Measurements from ENCODE around the gene EPS8L3. TPM values are rescaled to one million over a fixed set of nuclear protein-coding genes. Genes with fewer than 3 reads are reported as not detected.
"Not testable (repeated sequence)": the region's sequence is repeated elsewhere in the genome, so short reads cannot be mapped to it uniquely, and the experiment has no call there.

EPS8L3 gene
- polyA plus RNA-seq, 4 donors: 167 to 736 (median 401) TPM

DNA sequence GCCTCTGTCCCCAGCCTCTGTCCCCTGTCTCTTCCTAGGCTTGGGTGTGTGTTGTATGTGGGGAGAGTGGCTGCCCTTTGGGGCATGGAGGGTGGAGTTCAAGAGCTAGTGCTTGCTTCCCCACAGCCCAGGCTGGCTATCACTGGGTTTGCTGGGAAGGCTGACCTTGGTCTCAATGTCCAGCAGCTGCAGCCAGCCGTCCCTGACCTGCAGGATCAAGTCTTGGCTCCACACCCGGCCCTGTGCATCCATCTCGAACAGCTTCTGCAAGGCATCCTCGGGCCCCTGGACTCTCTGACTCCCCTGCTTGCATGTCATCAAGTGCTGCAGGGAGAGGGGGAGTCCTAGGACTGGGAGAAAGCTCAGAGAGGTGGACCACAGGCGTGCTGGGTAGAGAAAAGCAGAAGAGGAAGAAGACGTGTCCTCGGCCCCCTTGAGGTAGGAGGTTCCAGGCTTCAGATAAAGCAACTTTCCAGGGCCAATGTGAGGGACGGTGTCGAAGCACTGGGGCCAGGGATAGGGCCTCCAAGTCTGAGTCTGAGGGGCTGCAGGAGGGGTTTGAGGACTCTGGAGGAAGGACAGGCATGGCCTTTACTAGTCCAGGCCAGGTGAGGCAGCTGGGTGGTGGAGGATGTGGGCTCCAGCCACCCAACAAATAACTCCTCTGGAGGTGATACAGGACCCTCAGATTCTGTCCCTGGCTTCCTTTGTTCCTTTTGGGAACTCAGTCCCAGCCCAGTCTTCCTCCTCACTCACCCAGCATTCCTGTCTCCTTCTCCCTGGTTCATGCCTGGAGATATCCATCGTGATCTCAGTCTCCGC, 4.0 kb downstream of the EPS8L3 start:
- H3K4me3 ChIP-seq (ENCODE audit: low read depth in 1 of 3, low read length in 3 of 3): no peak overlapping the region
- WGBS, 3 donors: 78 to 81% (median 80%) methylated on average over 11 of the region's 11 CpGs
- H3K27ac ChIP-seq (ENCODE audit: low read depth in 1 of 3, low read length in 2 of 3): no peak overlapping the region
- peaks cover 6 to 73% (median 35%) of the 10 kb centered on the region in 3 donors for H3K36me3 ChIP-seq (ENCODE audit: control insufficient read depth in 3 of 3, insufficient read depth in 2 of 3, low read depth in 1 of 3, low read length in 3 of 3)
- peaks cover 0 to 40% (median 2%) of the 10 kb centered on the region in 3 donors for H3K4me1 ChIP-seq (ENCODE audit: control insufficient read depth in 3 of 3, insufficient read depth in 2 of 3, low read depth in 1 of 3, low read length in 2 of 3)
- no peaks in the 10 kb centered on the region for H3K27me3 ChIP-seq (ENCODE audit: control insufficient read depth in 3 of 3, insufficient read depth in 3 of 3, low read length in 3 of 3)
- no peak for FAIRE-seq
- no peaks in the 10 kb centered on the region for H3K9me3 ChIP-seq (ENCODE audit: control insufficient read depth in 2 of 2, insufficient read depth in 1 of 2, low read depth in 1 of 2, low read length in 1 of 2)
- no peak for DNase-seq

DNA sequence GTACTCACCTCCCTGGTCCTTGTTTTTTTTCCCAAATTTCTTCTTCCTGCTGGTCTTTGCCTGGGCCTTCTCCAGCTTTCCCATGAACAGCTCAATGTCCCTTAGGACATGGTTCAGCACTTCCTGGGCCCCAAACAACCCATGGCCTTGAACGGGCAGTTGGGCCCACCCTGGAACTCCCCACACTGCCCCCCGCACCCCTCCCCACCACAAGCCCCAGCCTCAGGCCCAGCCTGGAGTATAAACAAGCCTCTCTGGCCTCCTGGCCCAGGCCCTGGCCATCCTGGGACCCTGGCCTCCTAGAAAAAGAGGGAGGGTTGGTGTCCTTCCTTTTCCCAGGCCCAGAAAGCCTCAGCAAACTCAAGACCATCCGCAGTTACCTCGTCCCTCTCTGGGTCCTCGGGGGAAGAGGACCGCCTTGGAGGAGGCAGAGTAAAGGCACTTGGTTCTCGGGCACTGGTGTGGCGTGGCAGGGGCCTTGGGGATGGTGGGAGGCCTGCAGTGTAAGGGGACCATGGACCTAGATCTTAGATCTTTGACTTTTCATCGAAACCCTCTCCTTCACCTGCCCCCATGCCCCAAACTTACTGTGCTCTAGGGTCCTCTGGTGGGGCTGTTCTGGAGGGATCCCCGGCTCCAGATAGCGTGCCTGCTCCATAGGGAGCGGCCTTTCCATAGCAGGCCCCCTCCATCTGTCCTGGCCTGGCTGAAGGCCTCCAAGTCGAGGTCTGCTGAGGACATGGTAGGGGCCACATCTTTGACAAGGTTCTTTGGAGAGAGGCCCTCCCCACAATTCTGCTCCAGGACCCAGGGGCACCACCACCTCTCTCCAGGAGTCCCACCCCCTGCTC, 5.6 kb downstream of the EPS8L3 start:
- Histone ChIP-seq H3K27ac (ENCODE audit: low read depth in 1 of 3, low read length in 2 of 3) (no peak overlapping the region), H3K36me3 (ENCODE audit: control insufficient read depth in 3 of 3, insufficient read depth in 2 of 3, low read depth in 1 of 3, low read length in 3 of 3) (peaks cover 6 to 80% (median 45%) of the 10 kb centered on the region in 3 donors), H3K4me3 (ENCODE audit: low read depth in 1 of 3, low read length in 3 of 3) (no peak overlapping the region), H3K9me3 (ENCODE audit: control insufficient read depth in 2 of 2, insufficient read depth in 1 of 2, low read depth in 1 of 2, low read length in 1 of 2) (no peaks in the 10 kb centered on the region), H3K27me3 (ENCODE audit: control insufficient read depth in 3 of 3, insufficient read depth in 3 of 3, low read length in 3 of 3) (no peaks in the 10 kb centered on the region), H3K4me1 (ENCODE audit: control insufficient read depth in 3 of 3, insufficient read depth in 2 of 3, low read depth in 1 of 3, low read length in 2 of 3) (peaks cover 0 to 31% (median 0%) of the 10 kb centered on the region in 3 donors)
- 85 to 91% (median 88%) methylated on average over 13 of the region's 13 CpGs for WGBS, 3 donors
- DNase-seq (no peak), FAIRE-seq (no peak)

DNA sequence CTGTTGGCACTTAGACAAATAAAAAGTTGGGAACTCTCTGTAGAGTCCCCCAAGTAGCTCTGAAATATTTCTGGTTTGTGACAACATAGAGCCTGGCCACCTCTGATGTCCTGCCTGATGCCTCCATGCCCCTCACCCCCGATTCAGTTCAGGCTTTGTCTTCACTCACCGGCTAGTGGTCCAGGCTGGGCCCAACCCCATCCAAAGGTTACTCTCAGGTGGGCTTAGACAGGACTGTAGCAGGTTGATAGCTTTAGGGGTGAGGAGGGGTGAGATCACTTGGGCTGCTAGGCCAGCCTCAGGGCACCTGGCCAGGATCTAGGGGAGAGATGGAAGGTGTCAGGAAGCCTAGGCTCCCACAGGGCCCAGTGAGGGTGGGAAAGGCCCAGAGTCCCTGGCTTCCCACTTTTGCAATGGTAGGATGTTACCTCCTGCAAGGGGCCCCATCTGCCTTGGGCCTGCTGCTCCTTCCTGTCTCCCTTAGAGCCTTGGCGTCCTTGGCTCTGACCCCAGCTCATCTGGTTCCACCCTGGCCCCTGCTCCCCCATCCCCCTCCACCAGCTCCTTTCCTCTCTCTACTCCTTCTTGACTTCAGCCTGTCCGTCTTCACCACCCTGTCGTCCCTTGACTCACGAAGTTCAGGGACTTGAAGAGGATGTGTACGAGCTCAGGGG, 6.7 kb downstream of the EPS8L3 start:
- FAIRE-seq (no peak), DNase-seq (no peak)
- Histone ChIP-seq H3K36me3 (ENCODE audit: control insufficient read depth in 3 of 3, insufficient read depth in 2 of 3, low read depth in 1 of 3, low read length in 3 of 3) (peaks cover 10 to 83% (median 53%) of the 10 kb centered on the region in 3 donors), H3K27me3 (ENCODE audit: control insufficient read depth in 3 of 3, insufficient read depth in 3 of 3, low read length in 3 of 3) (no peaks in the 10 kb centered on the region), H3K9me3 (ENCODE audit: control insufficient read depth in 2 of 2, insufficient read depth in 1 of 2, low read depth in 1 of 2, low read length in 1 of 2) (no peaks in the 10 kb centered on the region), H3K27ac (ENCODE audit: low read depth in 1 of 3, low read length in 2 of 3) (no peak overlapping the region), H3K4me3 (ENCODE audit: low read depth in 1 of 3, low read length in 3 of 3) (no peak overlapping the region), H3K4me1 (ENCODE audit: control insufficient read depth in 3 of 3, insufficient read depth in 2 of 3, low read depth in 1 of 3, low read length in 2 of 3) (peaks cover 0 to 24% (median 0%) of the 10 kb centered on the region in 3 donors)
- 77 to 81% (median 77%) methylated on average over 7 of the region's 7 CpGs for WGBS, 3 donors

DNA sequence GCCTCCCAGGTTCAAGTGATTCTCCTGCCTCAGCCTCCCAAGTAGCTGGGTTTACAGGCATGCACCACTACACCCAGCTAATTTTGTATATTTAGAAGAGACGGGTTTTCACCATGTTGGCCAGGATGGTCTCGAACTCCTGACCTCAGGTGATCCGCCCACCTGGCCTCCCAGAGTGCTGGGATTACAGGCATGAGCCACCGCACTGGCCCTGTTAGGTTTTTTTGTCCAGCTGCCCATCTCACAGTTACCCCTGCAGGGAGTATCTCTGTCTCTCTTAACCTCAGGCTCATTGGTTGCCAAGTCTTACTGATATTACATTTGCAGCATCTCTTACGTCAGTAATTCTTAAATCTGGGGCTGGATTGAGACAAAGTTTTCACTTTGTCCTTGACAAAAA, 7.4 kb downstream of the EPS8L3 start:
- not testable (repeated sequence) for H3K4me3 ChIP-seq (ENCODE audit: low read depth in 1 of 3, low read length in 3 of 3); H3K9me3 ChIP-seq (ENCODE audit: control insufficient read depth in 2 of 2, insufficient read depth in 1 of 2, low read depth in 1 of 2, low read length in 1 of 2); H3K27me3 ChIP-seq (ENCODE audit: control insufficient read depth in 3 of 3, insufficient read depth in 3 of 3, low read length in 3 of 3); DNase-seq; FAIRE-seq; H3K27ac ChIP-seq (ENCODE audit: low read depth in 1 of 3, low read length in 2 of 3)
- WGBS, 3 donors: 90 to 93% (median 92%) methylated on average over 5 of the region's 5 CpGs
- Histone ChIP-seq H3K36me3 (ENCODE audit: control insufficient read depth in 3 of 3, insufficient read depth in 2 of 3, low read depth in 1 of 3, low read length in 3 of 3) (peaks cover 13 to 83% (median 59%) of the 10 kb centered on the region in 3 donors), H3K4me1 (ENCODE audit: control insufficient read depth in 3 of 3, insufficient read depth in 2 of 3, low read depth in 1 of 3, low read length in 2 of 3) (peaks cover 0 to 17% (median 0%) of the 10 kb centered on the region in 3 donors)

DNA sequence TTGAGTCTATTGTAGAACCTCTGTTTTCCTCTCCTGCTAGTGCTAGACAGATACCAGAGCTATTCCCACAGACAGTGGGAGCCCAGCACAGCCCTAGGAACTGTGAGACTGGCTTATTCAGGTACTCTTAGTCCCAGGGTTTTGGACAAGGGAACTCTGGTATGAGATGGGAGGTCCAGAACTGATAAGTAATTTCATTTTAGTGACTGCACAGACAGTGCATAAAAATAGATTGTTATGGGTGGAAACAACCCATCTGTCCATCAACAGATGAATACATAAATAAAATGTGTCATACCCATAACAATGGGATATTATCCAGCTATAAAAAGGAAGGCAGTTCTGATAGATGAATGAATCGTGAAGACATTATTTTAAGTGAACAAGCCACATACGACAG, 9.0 kb downstream of the EPS8L3 start:
- Histone ChIP-seq H3K36me3 (ENCODE audit: control insufficient read depth in 3 of 3, insufficient read depth in 2 of 3, low read depth in 1 of 3, low read length in 3 of 3) (peaks cover 13 to 83% (median 62%) of the 10 kb centered on the region in 3 donors), H3K4me1 (ENCODE audit: control insufficient read depth in 3 of 3, insufficient read depth in 2 of 3, low read depth in 1 of 3, low read length in 2 of 3) (peaks cover 0 to 1% (median 0%) of the 10 kb centered on the region in 3 donors), H3K4me3 (ENCODE audit: low read depth in 1 of 3, low read length in 3 of 3) (no peak overlapping the region), H3K27me3 (ENCODE audit: control insufficient read depth in 3 of 3, insufficient read depth in 3 of 3, low read length in 3 of 3) (no peaks in the 10 kb centered on the region), H3K27ac (ENCODE audit: low read depth in 1 of 3, low read length in 2 of 3) (no peak overlapping the region), H3K9me3 (ENCODE audit: control insufficient read depth in 2 of 2, insufficient read depth in 1 of 2, low read depth in 1 of 2, low read length in 1 of 2) (peaks cover 0 to 11% of the 10 kb centered on the region in 2 donors)
- no peak for DNase-seq
- FAIRE-seq: no peak
- WGBS, 3 donors: 75 to 77% (median 76%) methylated on average over 2 of the region's 2 CpGs

DNA sequence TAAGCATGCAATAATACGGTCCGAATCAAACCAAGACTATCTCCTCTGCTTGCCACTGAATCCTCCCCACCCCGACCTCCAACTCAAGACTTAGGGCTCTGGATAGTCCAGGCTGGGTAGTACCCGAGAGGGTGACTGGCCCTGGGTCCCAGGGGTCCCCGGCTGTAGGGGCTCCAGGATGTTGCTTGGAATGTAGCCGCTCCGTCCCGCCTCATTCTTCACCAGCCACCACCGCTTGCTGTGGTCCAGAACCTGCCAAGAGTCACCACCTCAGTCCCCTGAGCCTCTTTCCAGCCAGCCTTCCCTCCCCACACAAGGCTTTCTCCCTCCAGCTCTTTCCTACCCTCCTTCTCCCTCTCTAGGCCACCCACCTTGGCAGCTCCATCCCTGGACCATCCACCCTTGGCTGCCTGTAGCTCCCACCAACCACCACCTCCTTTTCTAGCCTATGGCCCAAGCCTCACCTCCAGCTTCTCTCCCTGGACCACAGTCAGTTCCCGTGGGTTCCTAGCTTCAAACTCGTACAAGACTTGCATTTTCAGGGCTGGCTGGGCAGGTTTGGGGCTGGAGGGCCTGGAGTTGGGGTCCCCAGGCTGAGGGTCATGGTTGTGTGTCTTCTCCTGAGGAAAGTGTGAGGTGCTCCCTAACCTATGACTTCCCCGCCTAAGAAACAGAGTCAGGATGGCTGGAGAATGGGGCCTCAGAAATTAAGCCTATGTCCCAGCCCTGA, 12.0 kb downstream of the EPS8L3 start:
- Histone ChIP-seq H3K27me3 (ENCODE audit: control insufficient read depth in 3 of 3, insufficient read depth in 3 of 3, low read length in 3 of 3) (no peaks in the 10 kb centered on the region), H3K9me3 (ENCODE audit: control insufficient read depth in 2 of 2, insufficient read depth in 1 of 2, low read depth in 1 of 2, low read length in 1 of 2) (peaks cover 0 to 24% of the 10 kb centered on the region in 2 donors), H3K4me1 (ENCODE audit: control insufficient read depth in 3 of 3, insufficient read depth in 2 of 3, low read depth in 1 of 3, low read length in 2 of 3) (no peaks in the 10 kb centered on the region), H3K27ac (ENCODE audit: low read depth in 1 of 3, low read length in 2 of 3) (no peak overlapping the region), H3K4me3 (ENCODE audit: low read depth in 1 of 3, low read length in 3 of 3) (no peak overlapping the region), H3K36me3 (ENCODE audit: control insufficient read depth in 3 of 3, insufficient read depth in 2 of 3, low read depth in 1 of 3, low read length in 3 of 3) (peaks cover 7 to 65% (median 44%) of the 10 kb centered on the region in 3 donors)
- 88 to 96% (median 89%) methylated on average over 12 of the region's 12 CpGs for WGBS, 3 donors
- DNase-seq: no peak
- no peak for FAIRE-seq

DNA sequence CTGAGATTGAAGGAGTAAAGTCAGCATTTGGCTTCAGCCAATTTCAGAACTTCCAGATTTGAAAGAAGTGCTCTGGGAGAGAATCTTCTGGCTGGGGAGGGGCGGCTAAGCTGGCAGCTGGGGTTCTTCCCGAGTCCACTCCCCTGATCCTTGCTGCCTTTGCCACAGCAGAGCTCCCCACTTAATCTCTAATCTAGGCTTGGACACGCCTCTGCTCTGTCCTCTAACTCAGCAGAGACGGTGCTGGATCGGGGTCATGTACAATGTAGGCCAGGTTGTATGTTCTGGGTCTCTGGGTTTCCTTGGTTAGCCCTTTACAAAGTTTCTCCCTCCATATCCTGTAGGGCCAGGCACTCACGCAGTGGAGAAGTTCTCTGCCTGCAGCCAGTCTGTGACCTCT, 12.8 kb downstream of the EPS8L3 start:
- Histone ChIP-seq H3K27me3 (ENCODE audit: control insufficient read depth in 3 of 3, insufficient read depth in 3 of 3, low read length in 3 of 3) (no peaks in the 10 kb centered on the region), H3K9me3 (ENCODE audit: control insufficient read depth in 2 of 2, insufficient read depth in 1 of 2, low read depth in 1 of 2, low read length in 1 of 2) (peaks cover 0 to 24% of the 10 kb centered on the region in 2 donors), H3K4me3 (ENCODE audit: low read depth in 1 of 3, low read length in 3 of 3) (no peak overlapping the region), H3K36me3 (ENCODE audit: control insufficient read depth in 3 of 3, insufficient read depth in 2 of 3, low read depth in 1 of 3, low read length in 3 of 3) (peaks cover 7 to 59% (median 41%) of the 10 kb centered on the region in 3 donors), H3K27ac (ENCODE audit: low read depth in 1 of 3, low read length in 2 of 3) (no peak overlapping the region), H3K4me1 (ENCODE audit: control insufficient read depth in 3 of 3, insufficient read depth in 2 of 3, low read depth in 1 of 3, low read length in 2 of 3) (no peaks in the 10 kb centered on the region)
- FAIRE-seq (no peak), DNase-seq (no peak)
- WGBS, 3 donors: 83 to 90% (median 86%) methylated on average over 6 of the region's 6 CpGs
